Chondrocyte (in vitro differentiated cells): ENCODE measurements around the gene PROK2. TPM values are rescaled to one million over a fixed set of nuclear protein-coding genes. Genes with fewer than 3 reads are reported as not detected.

ENCODE experiments used
- DNase-seq: peaks from one replicate; pipeline ENCODE4 v3.0.0; 2021; ENCODE audit warnings: mixed read lengths, low spot score
- H3K27ac Mint-ChIP-seq: one replicate; pipeline ENCODE4 v1.8.0; 2021; ENCODE audit warnings: mild to moderate bottlenecking, moderate library complexity, mixed read lengths; ENCODE audit not compliant: unreplicated experiment
- H3K27me3 Mint-ChIP-seq: 2 replicates; pipeline ENCODE4 v1.8.0; 2021; ENCODE audit warnings: low read depth, mixed read lengths
- H3K36me3 Mint-ChIP-seq: 2 replicates; pipeline ENCODE4 v1.8.0; 2021; ENCODE audit warnings: low read depth, mixed read lengths
- H3K4me1 Mint-ChIP-seq: 2 replicates; pipeline ENCODE4 v1.8.0; 2021; ENCODE audit warnings: low read depth, mild to moderate bottlenecking, mixed read lengths
- H3K4me3 Mint-ChIP-seq: one replicate; pipeline ENCODE4 v1.8.0; 2021; ENCODE audit warnings: mild to moderate bottlenecking, moderate library complexity, mixed read lengths; ENCODE audit not compliant: unreplicated experiment
- H3K9me3 Mint-ChIP-seq: 2 replicates; pipeline ENCODE4 v1.8.0; 2021; ENCODE audit warnings: low read depth, mixed read lengths
- total RNA-seq: library from RNA; stranded (reverse); gene quantifications from 3 replicates; pipeline ENCODE4 v1.2.1, GENCODE V29; 2021
- TF ChIP-seq, protein P1 (sequence below): fragments of 200-600 bp; sonication (generic); IDR thresholded peaks from 2 replicates; pipeline ENCODE4 v1.5.0; 2021; ENCODE audit warnings: antibody characterized with exemption, mild to moderate bottlenecking, moderate library complexity

PROK2 gene
- total RNA-seq, 1 donor from 2014 or later = not detected

DNA sequence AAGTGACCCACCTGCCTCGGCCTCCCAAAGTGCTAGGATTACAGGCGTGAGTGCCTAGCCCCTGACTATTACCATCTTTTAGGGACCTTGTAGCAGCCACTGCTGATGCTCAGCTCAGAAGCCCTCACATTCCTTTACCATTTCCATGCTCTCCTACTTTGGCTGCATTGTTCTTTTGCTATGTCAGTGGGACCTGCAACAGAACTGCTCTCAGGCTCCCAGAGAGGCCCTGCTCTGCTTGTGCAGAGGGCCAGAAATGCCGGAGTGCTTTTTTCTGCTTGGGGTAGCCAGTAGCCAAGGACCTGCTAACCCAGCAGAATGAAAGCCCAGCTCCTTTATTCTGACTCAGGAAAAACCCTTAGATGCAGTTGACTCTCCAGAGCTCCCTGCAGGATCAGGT is 18.3 kb upstream of the PROK2 start:
- H3K9me3 Mint-ChIP-seq = no peaks in the 10 kb centered on the region
- no peak overlapping the region for H3K27ac Mint-ChIP-seq
- H3K36me3 Mint-ChIP-seq = no peaks in the 10 kb centered on the region
- no peak overlapping the region for H3K4me3 Mint-ChIP-seq
- no peaks in the 10 kb centered on the region for H3K4me1 Mint-ChIP-seq
- TF ChIP-seq, protein P1, sequence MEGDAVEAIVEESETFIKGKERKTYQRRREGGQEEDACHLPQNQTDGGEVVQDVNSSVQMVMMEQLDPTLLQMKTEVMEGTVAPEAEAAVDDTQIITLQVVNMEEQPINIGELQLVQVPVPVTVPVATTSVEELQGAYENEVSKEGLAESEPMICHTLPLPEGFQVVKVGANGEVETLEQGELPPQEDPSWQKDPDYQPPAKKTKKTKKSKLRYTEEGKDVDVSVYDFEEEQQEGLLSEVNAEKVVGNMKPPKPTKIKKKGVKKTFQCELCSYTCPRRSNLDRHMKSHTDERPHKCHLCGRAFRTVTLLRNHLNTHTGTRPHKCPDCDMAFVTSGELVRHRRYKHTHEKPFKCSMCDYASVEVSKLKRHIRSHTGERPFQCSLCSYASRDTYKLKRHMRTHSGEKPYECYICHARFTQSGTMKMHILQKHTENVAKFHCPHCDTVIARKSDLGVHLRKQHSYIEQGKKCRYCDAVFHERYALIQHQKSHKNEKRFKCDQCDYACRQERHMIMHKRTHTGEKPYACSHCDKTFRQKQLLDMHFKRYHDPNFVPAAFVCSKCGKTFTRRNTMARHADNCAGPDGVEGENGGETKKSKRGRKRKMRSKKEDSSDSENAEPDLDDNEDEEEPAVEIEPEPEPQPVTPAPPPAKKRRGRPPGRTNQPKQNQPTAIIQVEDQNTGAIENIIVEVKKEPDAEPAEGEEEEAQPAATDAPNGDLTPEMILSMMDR = no peak
- peaks cover 40% of the 10 kb centered on the region for H3K27me3 Mint-ChIP-seq
- no peak for DNase-seq

DNA sequence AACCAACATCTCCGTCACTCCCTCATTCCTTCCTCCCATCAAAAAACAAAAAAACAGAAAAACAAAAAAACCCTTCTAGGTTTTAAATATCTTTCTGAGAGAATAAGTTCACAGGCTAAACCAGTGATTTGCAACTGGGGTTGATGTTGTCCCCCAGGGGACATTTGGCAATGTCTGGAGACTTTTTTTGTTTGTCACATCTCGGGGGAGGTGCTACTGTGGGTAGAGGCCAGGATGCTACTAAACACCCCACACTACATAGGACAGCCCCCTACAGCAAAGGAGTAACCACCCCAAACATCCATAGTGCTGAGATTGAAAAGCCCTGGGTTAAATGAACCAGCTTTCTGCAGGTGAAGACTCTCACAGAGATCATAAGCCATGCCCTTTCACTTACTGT is 17.0 kb upstream of the PROK2 start:
- TF ChIP-seq, protein P1 = no peak
- H3K4me1 Mint-ChIP-seq = no peaks in the 10 kb centered on the region
- DNase-seq = no peak
- H3K27ac Mint-ChIP-seq = no peak overlapping the region
- no peak overlapping the region for H3K4me3 Mint-ChIP-seq
- H3K36me3 Mint-ChIP-seq = no peaks in the 10 kb centered on the region
- H3K9me3 Mint-ChIP-seq = no peaks in the 10 kb centered on the region
- H3K27me3 Mint-ChIP-seq = peaks cover 43% of the 10 kb centered on the region

GRCh38 chr3:71800023-71800422 is 15.1 kb upstream of the PROK2 start:
- no peak overlapping the region for H3K27ac Mint-ChIP-seq
- peaks cover 1% of the 10 kb centered on the region for H3K36me3 Mint-ChIP-seq
- no peaks in the 10 kb centered on the region for H3K9me3 Mint-ChIP-seq
- H3K27me3 Mint-ChIP-seq = peaks cover 58% of the 10 kb centered on the region
- no peaks in the 10 kb centered on the region for H3K4me1 Mint-ChIP-seq
- H3K4me3 Mint-ChIP-seq = no peak overlapping the region
- DNase-seq = no peak
- TF ChIP-seq, protein P1 = no peak

DNA sequence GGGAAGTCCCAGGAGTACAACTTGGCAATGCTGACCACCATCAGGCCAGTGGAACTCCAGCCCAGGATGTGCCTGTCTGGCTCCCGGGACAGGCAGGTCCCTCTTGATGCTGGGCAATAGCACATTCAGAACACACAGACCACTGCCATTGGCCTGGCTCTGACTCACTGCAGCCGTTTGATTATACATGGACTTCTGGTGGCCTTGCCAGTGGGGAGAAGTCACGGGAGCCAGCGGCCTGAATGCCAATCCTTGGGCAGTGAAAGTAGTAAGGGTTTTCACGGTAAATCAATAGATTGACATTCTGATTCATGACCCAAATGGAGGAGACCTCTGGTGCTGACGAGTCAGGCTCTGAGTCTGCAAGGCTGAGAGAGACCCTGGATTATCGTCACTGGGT is 12.5 kb upstream of the PROK2 start:
- Mint-ChIP-seq H3K4me1 (no peaks in the 10 kb centered on the region), H3K4me3 (no peak overlapping the region), H3K27me3 (peaks cover 61% of the 10 kb centered on the region), H3K36me3 (peaks cover 1% of the 10 kb centered on the region), H3K27ac (no peak overlapping the region), H3K9me3 (no peaks in the 10 kb centered on the region)
- TF ChIP-seq, protein P1 = no peak
- no peak for DNase-seq

DNA sequence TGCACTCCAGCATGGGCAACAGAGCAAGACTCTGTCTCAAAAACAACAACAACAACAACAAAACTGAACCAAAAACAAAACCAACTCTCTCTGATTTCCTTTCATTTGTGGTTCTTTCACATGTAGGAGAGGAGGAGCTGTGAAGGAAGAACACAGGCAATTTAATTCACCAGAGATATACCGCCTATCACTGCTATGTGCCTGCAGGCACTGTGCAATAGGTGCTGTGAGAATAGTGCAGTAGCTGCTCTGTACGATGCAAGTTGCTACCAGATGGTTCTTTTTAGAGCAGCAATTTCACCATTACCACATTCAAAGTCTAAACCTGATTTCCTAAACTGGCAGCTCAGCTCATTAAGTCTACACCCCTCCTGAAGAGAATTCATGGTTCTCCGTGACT is 11.3 kb upstream of the PROK2 start:
- DNase-seq = no peak
- TF ChIP-seq, protein P1 = no peak
- Mint-ChIP-seq H3K9me3 (no peaks in the 10 kb centered on the region), H3K4me1 (no peaks in the 10 kb centered on the region), H3K27ac (no peak overlapping the region), H3K36me3 (peaks cover 1% of the 10 kb centered on the region), H3K4me3 (no peak overlapping the region), H3K27me3 (peaks cover 55% of the 10 kb centered on the region)
